ENCODE data around the gene TOMT. TPM values are rescaled to one million over a fixed set of nuclear protein-coding genes. Genes with fewer than 3 reads are reported as not detected.
"Not testable (repeated sequence)": the region's sequence is repeated elsewhere in the genome, so short reads cannot be mapped to it uniquely, and the experiment has no call there.

TOMT gene
- total RNA-seq, 3 donors from 2014 or later, result 0.39 TPM; not detected in 2

- TF ChIP-seq CTCF (IDR thresholded peaks at IDR 0.05), result no peak
- Histone ChIP-seq H3K4me1 (ENCODE audit: low read depth) (no peaks in the 10 kb centered on the region), H3K9me3 (no peaks in the 10 kb centered on the region), H3K36me3 (ENCODE audit: low read depth) (no peaks in the 10 kb centered on the region), H3K4me3 (no peak overlapping the region)
- intact Hi-C loops (cut with DNase I, micrococcal nuclease), result no loop called here
- no peak for DNase-seq
- ATAC-seq, result no peak
Measured at GRCh38 chr11:72138821-72139390, 33.2 kb downstream of the TOMT start.

- no peak for TF ChIP-seq CTCF (IDR thresholded peaks at IDR 0.05)
- intact Hi-C loops (cut with DNase I, micrococcal nuclease), result no loop called here
- no peak for ATAC-seq
- no peaks in the 10 kb centered on the region for H3K9me3 ChIP-seq
- DNase-seq, result no peak
- H3K36me3 ChIP-seq (ENCODE audit: low read depth), result no peaks in the 10 kb centered on the region
- peaks cover 5% of the 10 kb centered on the region for H3K4me1 ChIP-seq (ENCODE audit: low read depth)
- H3K4me3 ChIP-seq, result no peak overlapping the region
Measured at GRCh38 chr11:72139500-72139899, 33.8 kb downstream of the TOMT start.

GRCh38 chr11:72140661-72141060 is 34.9 kb downstream of the TOMT start:
- Histone ChIP-seq H3K4me3 (no peak overlapping the region), H3K9me3 (no peaks in the 10 kb centered on the region), H3K4me1 (ENCODE audit: low read depth) (peaks cover 5% of the 10 kb centered on the region), H3K36me3 (ENCODE audit: low read depth) (no peaks in the 10 kb centered on the region)
- TF ChIP-seq CTCF (IDR thresholded peaks at IDR 0.05), result no peak
- intact Hi-C loops (cut with DNase I, micrococcal nuclease), result no loop called here
- DNase-seq (no peak), ATAC-seq (no peak)

- no peak for DNase-seq
- Histone ChIP-seq H3K9me3 (no peaks in the 10 kb centered on the region), H3K4me3 (no peak overlapping the region), H3K4me1 (ENCODE audit: low read depth) (peaks cover 5% of the 10 kb centered on the region), H3K36me3 (ENCODE audit: low read depth) (no peaks in the 10 kb centered on the region)
- no peak for TF ChIP-seq CTCF (IDR thresholded peaks at IDR 0.05)
- ATAC-seq, result no peak
- intact Hi-C loops (cut with DNase I, micrococcal nuclease), result no loop called here
Measured at GRCh38 chr11:72141066-72141465, 35.3 kb downstream of the TOMT start.

GRCh38 chr11:72142086-72142485 is 36.4 kb downstream of the TOMT start:
- H3K36me3 ChIP-seq (ENCODE audit: low read depth); H3K4me1 ChIP-seq (ENCODE audit: low read depth); DNase-seq; H3K4me3 ChIP-seq; H3K9me3 ChIP-seq; intact Hi-C loops (cut with DNase I, micrococcal nuclease); ATAC-seq: not testable (repeated sequence)

GRCh38 chr11:72142543-72142942 is 36.8 kb downstream of the TOMT start:
- intact Hi-C loops (cut with DNase I, micrococcal nuclease); H3K4me1 ChIP-seq (ENCODE audit: low read depth); DNase-seq; ATAC-seq; H3K9me3 ChIP-seq; H3K36me3 ChIP-seq (ENCODE audit: low read depth); H3K4me3 ChIP-seq: not testable (repeated sequence)
